ENCODE data around the gene DNAH5. TPM values are rescaled to one million over a fixed set of nuclear protein-coding genes. Genes with fewer than 3 reads are reported as not detected.
"Not testable (repeated sequence)": the region's sequence is repeated elsewhere in the genome, so short reads cannot be mapped to it uniquely, and the experiment has no call there.

The DNAH5 gene
- total and polyA plus RNA-seq, 2 donors (not counting 1 experiment from before 2014, with no cell fraction given), result not detected

GRCh38 chr5:13984888-13985287, 40.4 kb upstream of the DNAH5 start:
- H2AFZ ChIP-seq (ENCODE audit: insufficient read depth, low read depth, low read length, poor library complexity, severe bottlenecking); DNase-seq; intact Hi-C loops (cut with micrococcal nuclease); ATAC-seq (ENCODE audit: low read depth); H3K9me3 ChIP-seq (ENCODE audit: control extremely low read depth in 1 of 3, control insufficient read depth in 2 of 3, insufficient read depth in 1 of 3, low read length in 2 of 3); H3K9ac ChIP-seq (ENCODE audit: low read length); H3K4me3 ChIP-seq (ENCODE audit: control extremely low read depth in 1 of 5, extremely low read depth in 1 of 5, insufficient read depth in 1 of 5, low read depth in 2 of 5, low read length in 4 of 5); H3K36me3 ChIP-seq (replicated peaks in 1 of 2; ENCODE audit: control extremely low read depth in 1 of 2, control insufficient read depth in 1 of 2, extremely low read depth in 1 of 2, insufficient read depth in 2 of 2, low read length in 1 of 2); POLR2A ChIA-PET; H3K4me1 Mint-ChIP-seq; H3K27me3 ChIP-seq (replicated peaks in 1 of 4; ENCODE audit: control extremely low read depth in 1 of 4, control insufficient read depth in 3 of 4, insufficient read depth in 4 of 4, low read length in 3 of 4); H3K4me3 Mint-ChIP-seq; H3K27ac ChIP-seq (ENCODE audit: low read length in 2 of 2); H3K4me1 ChIP-seq (ENCODE audit: control insufficient read depth in 2 of 2, insufficient read depth in 2 of 2, low read length in 2 of 2); H3K4me2 ChIP-seq (replicated peaks; ENCODE audit: low read depth, low read length, poor library complexity, severe bottlenecking); H4K20me1 ChIP-seq (ENCODE audit: control insufficient read depth, insufficient read depth, low read length, poor library complexity, severe bottlenecking); H3K79me2 ChIP-seq (ENCODE audit: control insufficient read depth, insufficient read depth, low read length); H3K27ac Mint-ChIP-seq; H3K9me3 Mint-ChIP-seq (ENCODE audit: insufficient read depth): not testable (repeated sequence)
- CTCF ChIA-PET, result interaction anchor here (3.9 to 4.2 kb wide), 2 partner anchors 285 to 664 kb away, joined by 24 to 40 read pairs; no protein-coding TSS in a partner anchor
- H3K27me3 Mint-ChIP-seq, result peaks cover 23% of the 10 kb centered on the region
- no CpG with 5 or more reads among the region's 5 CpGs for WGBS (ENCODE audit: insufficient coverage)

GRCh38 chr5:13976867-13977830, 32.7 kb upstream of the DNAH5 start:
- POLR2A ChIA-PET, result no interaction called here
- H3K4me1 Mint-ChIP-seq, result no peaks in the 10 kb centered on the region

More at GRCh38 chr5:13976867-13977830, 32.7 kb upstream of the DNAH5 start:
- CTCF ChIA-PET, result interaction anchor here (1.3 kb wide), 1 partner anchor 10 kb away, joined by 4 read pairs; no protein-coding TSS in a partner anchor
- Mint-ChIP-seq H3K27ac (no peak overlapping the region), H3K4me3 (no peak overlapping the region), H3K9me3 (ENCODE audit: insufficient read depth) (no peaks in the 10 kb centered on the region), H3K27me3 (peaks cover 37% of the 10 kb centered on the region)
- Histone ChIP-seq H3K4me1 (ENCODE audit: control insufficient read depth in 2 of 2, insufficient read depth in 2 of 2, low read length in 2 of 2) (no peaks in the 10 kb centered on the region), H2AFZ (ENCODE audit: insufficient read depth, low read depth, low read length, poor library complexity, severe bottlenecking) (no peak overlapping the region), H3K27ac (ENCODE audit: low read length in 2 of 2) (no peak overlapping the region), H3K79me2 (ENCODE audit: control insufficient read depth, insufficient read depth, low read length) (no peaks in the 10 kb centered on the region), H3K9ac (ENCODE audit: low read length) (no peak overlapping the region), H3K36me3 (replicated peaks in 1 of 2; ENCODE audit: control extremely low read depth in 1 of 2, control insufficient read depth in 1 of 2, extremely low read depth in 1 of 2, insufficient read depth in 2 of 2, low read length in 1 of 2) (no peaks in the 10 kb centered on the region), H4K20me1 (ENCODE audit: control insufficient read depth, insufficient read depth, low read length, poor library complexity, severe bottlenecking) (no peaks in the 10 kb centered on the region), H3K4me2 (replicated peaks; ENCODE audit: low read depth, low read length, poor library complexity, severe bottlenecking) (no peak overlapping the region), H3K4me3 (ENCODE audit: control extremely low read depth in 1 of 5, extremely low read depth in 1 of 5, insufficient read depth in 1 of 5, low read depth in 2 of 5, low read length in 4 of 5) (no peak overlapping the region), H3K9me3 (ENCODE audit: control extremely low read depth in 1 of 3, control insufficient read depth in 2 of 3, insufficient read depth in 1 of 3, low read length in 2 of 3) (no peaks in the 10 kb centered on the region), H3K27me3 (replicated peaks in 1 of 4; ENCODE audit: control extremely low read depth in 1 of 4, control insufficient read depth in 3 of 4, insufficient read depth in 4 of 4, low read length in 3 of 4) (peaks cover 0 to 3% (median 0%) of the 10 kb centered on the region in 4 experiments)
- TF ChIP-seq CTCF (IDR thresholded peaks at IDR 0.05) (peak; percentile 15), EZH2 (IDR thresholded peaks at IDR 0.05; ENCODE audit: borderline replicate concordance, insufficient read depth, low read depth, low read length, poor library complexity, severe bottlenecking) (no peak)
- intact Hi-C loops (cut with micrococcal nuclease), result no loop called here
- ATAC-seq (ENCODE audit: low read depth), result no peak
- 88% methylated on average over 9 of the region's 11 CpGs for WGBS (ENCODE audit: insufficient coverage)
- no peak for DNase-seq
